GDM1 (cell line): Measurements from ENCODE around the gene RBPJ.

ENCODE experiments used
- DNase-seq: peaks from one replicate; lab custom pipeline; 2025; lab: John Stamatoyannopoulos, UW

Gene RBPJ

DNA sequence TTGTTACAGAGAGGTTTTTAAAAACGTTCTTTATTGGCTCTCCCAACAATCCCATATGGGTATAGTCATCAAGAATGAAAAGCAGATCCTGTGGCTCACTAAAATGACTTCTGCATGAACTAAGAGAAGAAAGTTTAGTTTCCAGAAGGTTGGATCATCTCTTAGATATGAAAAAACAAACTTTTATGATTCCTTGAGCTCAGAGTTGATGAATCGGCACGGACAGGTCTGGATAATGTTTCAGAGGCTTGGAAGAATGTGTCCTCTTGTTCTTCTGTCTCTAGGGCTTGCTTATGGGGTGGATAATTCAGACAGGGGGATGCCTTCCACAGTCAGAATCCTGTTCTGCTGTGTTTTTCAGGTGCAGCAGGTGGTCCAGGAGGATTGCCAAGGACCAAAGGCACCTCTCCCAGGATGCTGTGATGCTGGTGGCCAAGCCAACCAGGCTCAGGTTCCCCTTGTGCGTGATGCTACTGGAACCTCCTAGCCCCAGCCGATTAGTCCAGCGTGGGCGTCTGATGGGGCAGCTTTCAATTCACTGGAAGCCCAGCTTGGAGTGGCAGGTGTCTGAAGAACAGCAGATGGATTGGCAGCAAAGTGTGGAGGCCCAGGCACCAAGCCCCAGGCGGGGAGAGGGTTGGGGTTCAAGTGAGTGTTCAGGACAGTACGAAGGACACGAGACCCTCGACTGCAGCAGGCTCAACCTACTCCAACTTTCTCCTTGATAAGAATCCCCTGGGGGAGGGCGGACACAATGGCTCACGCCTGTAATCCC, 139.1 kb downstream of the RBPJ start:
- DNase-seq = no peak

DNA sequence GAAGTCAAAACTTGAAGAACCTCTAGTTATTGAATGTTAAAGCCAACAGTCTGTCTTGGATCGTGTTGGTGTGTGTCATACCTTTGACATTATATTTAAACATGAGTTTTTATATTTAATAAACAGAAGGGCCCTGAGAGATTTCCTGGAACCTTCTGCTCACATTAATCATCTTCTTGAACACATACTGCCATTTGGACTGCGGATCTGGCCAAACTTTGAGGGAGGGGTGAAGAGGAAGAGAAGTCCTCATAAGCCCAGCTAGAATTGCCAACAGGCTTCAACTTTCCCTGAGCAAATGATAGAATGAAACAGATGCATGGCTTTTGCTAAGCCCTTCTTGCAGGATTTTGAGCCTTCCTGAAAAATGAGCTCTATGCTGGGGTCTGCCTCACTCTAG, 142.1 kb downstream of the RBPJ start:
- no peak for DNase-seq

DNA sequence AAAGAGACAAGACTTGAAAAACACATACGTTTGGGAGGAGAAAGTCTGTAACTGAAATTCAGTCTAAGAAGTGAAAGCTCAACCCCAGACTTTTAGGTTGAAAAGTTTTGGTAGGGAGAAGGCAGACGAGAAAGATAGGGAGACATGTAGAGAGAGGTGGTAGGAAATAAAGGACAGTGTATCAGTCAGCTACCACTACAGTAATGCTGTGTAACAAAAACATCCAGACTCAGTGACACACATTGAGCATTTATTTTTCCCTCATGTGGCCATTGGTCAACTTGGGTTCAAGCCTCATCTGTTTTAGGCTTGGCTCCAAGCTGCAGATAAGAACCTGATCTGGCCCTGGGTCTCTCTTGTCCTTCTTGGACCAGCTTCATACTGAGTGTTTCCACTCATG, 142.6 kb downstream of the RBPJ start:
- DNase-seq = no peak

DNA sequence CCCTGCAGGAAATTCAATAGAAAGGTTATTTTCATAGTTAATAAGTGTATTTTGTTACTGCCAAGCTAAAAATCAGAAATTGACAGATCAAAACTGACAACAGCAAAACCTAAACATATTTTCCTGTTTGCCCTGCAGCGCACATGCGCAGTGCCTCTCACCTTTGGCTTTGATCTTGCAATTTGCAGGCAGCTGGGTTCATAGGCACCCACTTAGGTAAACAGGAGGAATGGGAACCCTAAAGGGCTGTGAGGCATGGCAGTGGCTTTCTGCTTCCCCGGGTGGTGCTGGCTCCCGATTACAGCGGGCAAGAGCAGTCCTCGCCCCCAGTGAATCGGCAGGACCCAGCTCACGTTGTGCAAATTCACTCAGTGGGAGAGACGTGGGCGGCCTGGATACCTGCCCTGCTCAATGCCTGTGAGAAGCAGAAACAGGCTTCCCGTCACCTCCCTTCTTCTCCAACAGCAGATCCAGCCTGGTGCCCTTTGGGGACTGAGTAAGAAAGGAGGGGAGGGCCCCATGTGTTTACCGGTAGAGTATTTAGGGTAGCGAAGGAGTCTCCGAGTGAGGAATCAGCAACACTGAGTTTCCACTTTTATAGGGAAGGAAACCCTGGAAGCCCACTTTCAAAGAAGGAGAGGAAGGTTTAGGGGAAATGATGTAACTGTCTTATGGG, 143.7 kb downstream of the RBPJ start:
- DNase-seq = no peak

DNA sequence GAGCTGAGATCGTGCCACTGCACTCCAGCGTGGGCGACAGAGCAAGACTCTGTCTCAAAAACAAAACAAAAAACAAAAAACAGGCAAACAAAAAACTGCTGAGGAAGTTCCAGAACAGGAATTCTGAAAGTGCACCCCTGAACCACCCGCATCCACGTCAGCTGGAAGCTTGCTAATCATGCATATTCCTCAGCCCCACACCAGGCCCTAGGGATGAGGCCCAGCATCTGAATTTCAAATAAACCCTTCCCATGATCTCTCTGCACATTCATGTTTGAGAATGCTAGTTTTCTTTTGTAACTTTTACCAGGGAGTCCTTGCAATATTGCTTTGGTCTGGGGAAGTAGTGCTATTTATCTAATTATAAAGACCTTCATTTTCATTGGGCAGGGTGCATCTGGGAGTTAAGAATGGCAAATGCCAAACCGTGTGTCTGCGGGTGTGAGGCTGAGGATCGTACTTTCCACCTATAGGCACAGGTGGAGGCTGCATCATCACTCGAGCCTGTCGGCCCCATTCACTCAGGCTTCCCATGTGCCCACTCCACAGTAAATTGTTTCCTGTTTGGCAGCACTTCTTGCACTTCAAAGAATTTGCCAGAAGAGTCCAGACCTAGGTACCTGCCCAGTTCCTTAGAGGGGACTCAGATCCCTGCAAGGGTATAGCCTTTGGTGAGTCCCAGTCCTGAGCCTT, 145.9 kb downstream of the RBPJ start:
- no peak for DNase-seq

DNA sequence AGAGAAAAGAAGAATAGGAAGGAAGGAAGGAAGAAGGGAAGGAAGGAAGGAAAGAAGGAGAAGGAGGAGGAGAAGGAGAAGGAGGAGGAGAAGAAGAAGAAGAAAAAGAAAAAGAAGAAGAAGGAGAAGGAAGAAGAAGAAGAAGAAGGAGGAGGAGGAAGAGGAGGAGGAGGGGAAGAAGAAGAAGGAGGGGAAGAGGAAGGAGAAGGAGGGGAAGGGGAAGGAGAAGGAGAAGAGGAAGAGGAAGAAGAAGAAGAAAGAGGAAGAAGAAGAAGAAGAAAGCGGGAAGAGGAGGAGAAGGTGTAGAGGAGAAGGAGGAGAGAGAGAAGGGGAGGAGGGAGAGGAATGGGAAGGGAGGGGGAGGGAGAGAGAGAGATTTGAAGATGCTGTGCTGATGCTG, 146.9 kb downstream of the RBPJ start:
- no peak for DNase-seq

DNA sequence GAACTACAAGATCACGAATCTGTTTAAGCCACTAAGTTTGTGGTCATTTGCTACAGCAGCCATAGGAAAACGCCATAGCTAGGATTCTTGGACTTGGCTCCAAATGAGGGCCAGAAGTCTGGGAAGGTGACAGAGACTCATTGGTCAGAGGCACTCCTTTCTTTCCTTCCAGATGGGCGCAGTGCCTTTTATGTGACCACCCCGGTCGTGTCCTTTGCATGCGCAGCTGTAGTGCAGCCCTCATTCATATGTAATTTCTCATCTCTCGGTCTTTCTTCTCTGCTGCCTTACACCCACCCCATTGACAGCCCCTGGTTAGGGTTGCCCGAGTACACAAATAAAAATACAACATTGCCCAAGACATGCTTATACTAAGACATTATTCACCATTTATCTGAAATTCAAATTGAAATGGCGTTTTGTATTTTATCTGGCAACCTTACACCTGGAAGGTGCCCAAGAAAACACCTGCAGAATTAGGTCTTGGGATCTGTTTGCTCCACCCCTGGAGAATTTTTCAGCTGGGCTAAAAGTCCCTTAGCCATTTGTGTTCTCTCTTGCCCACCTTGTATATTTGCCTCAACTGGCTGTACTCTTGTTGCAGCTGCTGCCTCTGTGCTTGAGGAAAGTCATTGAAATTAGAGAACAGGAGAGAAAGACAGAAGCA, 147.6 kb downstream of the RBPJ start:
- DNase-seq = no peak

DNA sequence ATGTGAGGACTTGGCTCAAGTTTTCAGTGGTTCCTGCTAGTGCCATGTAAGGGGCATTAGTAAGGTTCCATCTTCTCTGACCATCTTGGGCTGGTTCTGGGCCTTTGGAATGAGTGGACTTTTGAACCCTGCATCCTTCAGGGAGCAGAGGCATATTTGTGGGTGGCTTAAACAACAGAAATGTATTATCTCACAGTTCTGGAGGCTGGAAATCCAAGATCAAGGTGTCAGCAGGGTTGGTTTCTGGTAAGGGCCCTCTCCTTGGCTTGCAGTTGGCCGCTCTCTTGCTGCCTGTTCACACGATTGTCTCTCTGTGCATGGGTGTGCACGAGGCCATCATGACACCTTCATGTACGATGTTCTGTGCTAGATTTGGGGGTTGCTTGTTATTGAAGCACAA, 148.2 kb downstream of the RBPJ start:
- DNase-seq = no peak

DNA sequence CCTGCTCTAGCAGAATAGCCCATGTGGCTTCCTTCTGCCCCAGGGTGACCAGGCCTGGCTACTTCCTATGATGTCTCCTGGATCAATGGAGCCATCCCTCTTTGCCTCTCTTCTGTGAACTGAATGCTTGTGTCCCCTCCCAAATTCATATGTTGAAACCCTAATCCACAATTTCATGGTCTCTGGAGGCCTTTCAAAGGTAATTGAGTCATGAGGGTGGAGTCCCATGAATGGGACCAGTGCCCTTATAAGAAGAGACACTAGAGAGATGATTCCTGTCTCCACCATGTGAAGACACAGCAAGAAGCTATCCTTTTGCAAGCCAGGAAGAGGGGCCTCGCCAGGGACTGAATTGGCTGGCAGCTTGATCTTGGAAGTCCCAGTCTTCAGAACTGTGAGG, 151.1 kb downstream of the RBPJ start:
- DNase-seq = no peak

DNA sequence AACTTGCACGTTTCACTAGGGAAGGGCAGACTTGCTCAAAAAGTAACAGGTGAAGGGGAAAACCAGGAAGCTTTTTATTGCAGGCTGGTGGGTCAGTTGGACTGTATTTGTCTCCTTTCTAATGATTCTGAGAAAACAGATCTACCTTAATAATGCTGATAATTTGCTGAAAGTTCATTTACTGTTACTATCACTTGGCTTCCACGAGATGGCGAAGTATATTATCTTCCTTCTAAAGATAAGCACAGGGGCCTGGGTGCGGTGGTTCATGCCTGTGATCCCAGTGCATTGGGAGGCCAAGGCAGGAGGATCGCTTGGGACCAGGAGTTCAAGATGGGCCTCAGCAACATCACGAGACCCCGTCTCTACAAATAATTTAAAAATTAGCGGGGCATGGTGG, 153.1 kb downstream of the RBPJ start:
- no peak for DNase-seq

DNA sequence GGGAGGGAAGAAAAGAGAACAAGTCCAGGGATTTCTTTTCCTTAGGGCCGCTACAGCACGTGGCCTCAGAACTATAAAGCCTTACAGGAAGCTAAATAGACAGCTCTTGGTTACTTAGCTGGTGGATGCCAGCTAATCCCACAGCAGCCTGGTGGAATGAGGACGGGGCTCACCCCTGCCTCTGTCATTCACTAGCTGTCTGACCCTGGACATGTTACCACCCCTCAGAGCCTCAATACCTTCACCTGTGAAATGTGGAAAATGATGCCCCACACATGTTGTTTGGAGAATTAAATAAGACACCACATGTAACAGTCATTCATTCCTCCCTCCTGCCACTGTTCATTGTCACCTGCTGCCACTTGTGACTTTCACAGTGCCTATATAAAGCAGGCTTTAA, 153.7 kb downstream of the RBPJ start:
- no peak for DNase-seq

DNA sequence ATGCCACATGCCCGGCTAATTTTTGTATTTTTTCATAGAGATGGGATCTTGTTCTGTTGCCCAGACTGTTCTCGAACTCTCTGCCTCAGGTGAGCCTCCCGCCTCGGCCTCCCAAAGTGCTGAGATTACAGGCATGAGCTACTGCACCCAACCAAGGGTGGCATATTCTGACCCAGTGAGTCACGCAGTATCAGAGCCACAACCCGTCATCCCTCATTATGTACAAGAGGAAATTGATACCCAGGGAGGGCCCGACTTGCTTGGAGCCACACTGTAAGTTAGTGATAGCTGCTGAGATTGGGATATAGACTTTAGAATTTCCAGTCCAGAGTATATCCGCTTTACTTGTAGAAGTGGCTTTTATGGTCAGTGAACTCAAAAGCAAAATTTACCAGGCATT, 154.9 kb downstream of the RBPJ start:
- DNase-seq = no peak

DNA sequence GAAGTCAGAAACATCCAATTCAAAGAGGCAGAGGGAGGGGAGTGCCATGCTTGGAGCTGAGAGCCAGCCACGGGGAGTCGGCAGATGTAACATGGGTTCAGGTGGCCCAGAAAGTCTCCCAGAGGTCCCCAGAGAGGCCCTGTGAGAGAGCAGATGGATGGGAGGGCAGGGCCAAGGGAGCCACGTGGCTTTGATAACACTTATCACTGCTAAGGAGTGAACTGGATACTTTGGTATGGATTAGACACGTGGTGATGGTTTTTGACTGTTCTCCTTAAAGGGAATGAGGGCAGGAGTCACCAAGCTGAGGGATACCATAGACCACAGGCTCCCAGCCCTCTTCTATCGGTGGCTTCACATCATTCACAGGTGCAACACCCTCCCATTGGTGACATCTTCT, 155.7 kb downstream of the RBPJ start:
- no peak for DNase-seq

DNA sequence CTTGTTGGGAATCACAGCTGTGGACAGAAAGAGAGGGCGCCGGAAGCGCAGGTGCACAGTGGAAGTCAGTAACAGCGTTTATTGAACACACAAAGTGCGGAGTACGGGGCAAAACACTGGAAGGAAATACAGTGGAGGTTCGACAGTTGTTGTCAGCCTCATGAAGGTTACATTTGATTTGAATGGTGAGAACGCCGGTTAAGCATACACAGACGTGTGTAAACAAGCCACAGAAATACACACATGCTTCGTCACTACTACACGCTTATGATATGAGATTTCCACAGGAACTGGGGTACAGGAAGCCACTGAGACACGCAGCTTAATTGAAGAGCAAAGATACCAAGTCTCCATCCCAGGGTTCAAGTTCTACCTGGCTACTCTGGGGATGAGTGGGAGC, 157.5 kb downstream of the RBPJ start:
- no peak for DNase-seq

DNA sequence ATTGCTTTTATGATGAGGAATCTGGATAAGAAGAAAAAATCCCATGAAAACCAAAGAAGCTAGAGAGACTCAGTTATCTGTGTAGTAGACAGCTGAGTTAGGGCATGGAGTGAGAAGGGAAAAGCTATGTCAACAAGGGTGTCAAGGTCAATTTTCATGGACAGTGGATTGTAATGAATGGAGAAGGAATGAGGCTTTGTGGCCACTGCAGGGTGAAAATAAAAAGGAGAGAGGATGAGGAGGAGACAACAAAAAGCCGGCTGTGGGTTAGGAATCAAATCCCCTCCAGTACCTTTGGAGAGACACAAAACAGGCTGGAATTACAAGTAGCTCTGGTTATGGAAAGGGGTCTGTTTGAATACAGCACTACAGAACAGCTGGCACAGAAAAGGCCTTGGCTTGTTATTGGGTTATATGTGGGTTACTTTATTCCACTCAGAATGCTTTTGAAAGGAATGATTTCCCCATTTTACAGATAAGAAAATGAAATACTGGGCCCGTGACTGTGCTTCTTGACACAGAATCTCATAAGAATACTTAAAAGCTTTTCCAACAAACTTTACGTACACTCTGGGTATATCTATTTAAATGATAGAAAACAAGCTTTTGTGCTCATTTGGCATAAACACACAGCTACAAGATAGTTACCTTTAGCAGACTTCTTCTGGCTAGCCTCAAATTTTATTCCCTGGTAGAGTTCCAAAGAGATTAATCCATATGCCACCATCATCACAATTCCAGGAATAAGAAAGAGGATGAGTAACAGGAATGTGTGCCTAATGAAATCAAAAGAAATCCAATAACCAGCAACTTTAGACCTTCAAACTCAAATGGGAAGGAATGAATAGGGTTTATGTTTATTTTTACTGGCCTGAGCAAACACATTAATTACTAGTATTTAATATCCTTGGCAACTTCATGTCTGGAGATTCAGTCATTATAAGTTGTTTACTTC, 162.0 kb downstream of the RBPJ start:
- no peak for DNase-seq

DNA sequence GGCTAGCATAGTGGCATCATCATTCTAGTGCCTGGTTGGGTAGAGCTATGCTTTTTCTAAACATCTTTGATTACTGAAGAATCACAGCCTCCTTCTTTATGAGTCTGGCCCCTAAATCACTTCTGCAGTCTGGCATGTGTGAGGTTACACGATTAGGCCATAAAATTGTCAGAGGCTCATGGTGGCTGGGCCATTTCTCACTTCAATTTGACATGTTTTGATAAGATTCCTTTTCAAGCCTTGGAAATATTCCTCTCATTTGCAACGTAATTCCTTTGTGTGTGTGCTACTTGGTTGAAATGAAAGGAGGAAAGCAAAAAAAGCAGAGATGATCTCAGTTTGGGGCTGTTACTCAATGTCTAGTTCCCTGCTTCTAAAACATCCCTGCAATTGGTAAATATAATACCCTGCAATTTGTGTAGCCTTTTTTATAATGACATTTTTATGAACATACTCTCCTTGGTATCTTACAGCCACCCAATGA, 163.3 kb downstream of the RBPJ start:
- DNase-seq = no peak

DNA sequence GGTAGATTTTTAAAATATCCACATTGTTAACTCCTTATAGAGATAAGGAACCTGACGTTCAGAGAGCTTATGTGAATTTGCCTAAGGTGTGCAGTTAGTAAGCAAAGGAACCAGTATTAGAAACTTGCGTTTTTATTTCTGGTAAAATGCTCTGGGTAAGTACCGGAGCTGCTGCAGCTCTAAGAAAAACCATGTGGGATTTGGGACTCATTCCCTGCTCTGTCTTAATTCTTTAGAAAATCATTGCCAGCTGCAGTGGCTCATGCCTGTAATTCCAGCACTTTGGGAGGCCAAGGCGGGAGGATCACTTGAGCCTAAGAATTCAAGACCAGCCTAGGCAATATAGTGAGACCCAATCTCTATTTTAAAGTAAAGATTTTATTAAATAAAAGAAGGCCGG, 163.7 kb downstream of the RBPJ start:
- DNase-seq = no peak
